Measurements from ENCODE around the gene HIPK2. TPM values are rescaled to one million over a fixed set of nuclear protein-coding genes. Genes with fewer than 3 reads are reported as not detected.

Gene HIPK2
- total RNA-seq, 1 experiment from 2014 or later, result 33.4 TPM

GRCh38 chr7:139656387-139656786 is 121.4 kb downstream of the HIPK2 start:
- H3K4me3 Mint-ChIP-seq (ENCODE audit: low read depth, unreplicated experiment), result no peak overlapping the region
- no peaks in the 10 kb centered on the region for H3K36me3 Mint-ChIP-seq (ENCODE audit: insufficient read depth, unreplicated experiment)
- peaks cover 51% of the 10 kb centered on the region for H3K4me1 Mint-ChIP-seq (ENCODE audit: low read depth, unreplicated experiment)
- no peaks in the 10 kb centered on the region for H3K9me3 Mint-ChIP-seq (ENCODE audit: low read depth, unreplicated experiment)
- BruUV-seq (replicated peaks), result no TSS peak
- no peaks in the 10 kb centered on the region for H3K27me3 Mint-ChIP-seq (ENCODE audit: unreplicated experiment)
- no peak for DNase-seq
- no peak for TF ChIP-seq CTCF (IDR thresholded peaks at IDR 0.05; ENCODE audit: unreplicated experiment)
- CTCF ChIA-PET, result no interaction called here
- no peak overlapping the region for H3K27ac Mint-ChIP-seq (ENCODE audit: unreplicated experiment)
- intact Hi-C loops (cut with micrococcal nuclease; ENCODE audit: unreplicated experiment), result no loop called here

- intact Hi-C loops (cut with micrococcal nuclease; ENCODE audit: unreplicated experiment), result no loop called here
- TF ChIP-seq CTCF (IDR thresholded peaks at IDR 0.05; ENCODE audit: unreplicated experiment), result no peak
- Mint-ChIP-seq H3K36me3 (ENCODE audit: insufficient read depth, unreplicated experiment) (no peaks in the 10 kb centered on the region), H3K9me3 (ENCODE audit: low read depth, unreplicated experiment) (no peaks in the 10 kb centered on the region), H3K27ac (ENCODE audit: unreplicated experiment) (no peak overlapping the region), H3K27me3 (ENCODE audit: unreplicated experiment) (no peaks in the 10 kb centered on the region), H3K4me1 (ENCODE audit: low read depth, unreplicated experiment) (peaks cover 40% of the 10 kb centered on the region), H3K4me3 (ENCODE audit: low read depth, unreplicated experiment) (no peak overlapping the region)
- DNase-seq, result no peak
- BruUV-seq (replicated peaks), result no TSS peak
- CTCF ChIA-PET, result interaction anchor here (0.8 kb wide), 1 partner anchor 10 kb away, joined by 3 read pairs; no protein-coding TSS in a partner anchor
These were observed 122.5 kb downstream of the HIPK2 start for GRCh38 chr7:139655305-139655704.

GRCh38 chr7:139654276-139655181 is 123.3 kb downstream of the HIPK2 start:
- intact Hi-C loops (cut with micrococcal nuclease; ENCODE audit: unreplicated experiment), result no loop called here
- no peak for DNase-seq
- no peak overlapping the region for H3K27ac Mint-ChIP-seq (ENCODE audit: unreplicated experiment)
- no peak for TF ChIP-seq CTCF (IDR thresholded peaks at IDR 0.05; ENCODE audit: unreplicated experiment)
- no peaks in the 10 kb centered on the region for H3K27me3 Mint-ChIP-seq (ENCODE audit: unreplicated experiment)
- CTCF ChIA-PET, result interaction anchor here (0.8 kb wide), 1 partner anchor 9 kb away, joined by 3 read pairs; no protein-coding TSS in a partner anchor
- no peaks in the 10 kb centered on the region for H3K9me3 Mint-ChIP-seq (ENCODE audit: low read depth, unreplicated experiment)
- H3K4me3 Mint-ChIP-seq (ENCODE audit: low read depth, unreplicated experiment), result no peak overlapping the region
- H3K4me1 Mint-ChIP-seq (ENCODE audit: low read depth, unreplicated experiment), result peaks cover 32% of the 10 kb centered on the region
- no peaks in the 10 kb centered on the region for H3K36me3 Mint-ChIP-seq (ENCODE audit: insufficient read depth, unreplicated experiment)
- no TSS peak for BruUV-seq (replicated peaks)

GRCh38 chr7:139651914-139652313 is 125.9 kb downstream of the HIPK2 start:
- CTCF ChIA-PET, result no interaction called here
- no peak for TF ChIP-seq CTCF (IDR thresholded peaks at IDR 0.05; ENCODE audit: unreplicated experiment)
- no peak for DNase-seq
- peaks cover 25% of the 10 kb centered on the region for H3K4me1 Mint-ChIP-seq (ENCODE audit: low read depth, unreplicated experiment)
- H3K27me3 Mint-ChIP-seq (ENCODE audit: unreplicated experiment), result no peaks in the 10 kb centered on the region
- intact Hi-C loops (cut with micrococcal nuclease; ENCODE audit: unreplicated experiment), result no loop called here
- H3K36me3 Mint-ChIP-seq (ENCODE audit: insufficient read depth, unreplicated experiment), result no peaks in the 10 kb centered on the region
- no peak overlapping the region for H3K27ac Mint-ChIP-seq (ENCODE audit: unreplicated experiment)
- H3K4me3 Mint-ChIP-seq (ENCODE audit: low read depth, unreplicated experiment), result no peak overlapping the region
- H3K9me3 Mint-ChIP-seq (ENCODE audit: low read depth, unreplicated experiment), result no peaks in the 10 kb centered on the region
- BruUV-seq (replicated peaks), result no TSS peak

Data from Calu3 (cell line).